SK-MEL-5 (cell line): ENCODE measurements around the gene TLR6. TPM values are rescaled to one million over a fixed set of nuclear protein-coding genes. Genes with fewer than 3 reads are reported as not detected.
"Not testable (repeated sequence)": the region's sequence is repeated elsewhere in the genome, so short reads cannot be mapped to it uniquely, and the experiment has no call there.

Source experiments
- DNase-seq: peaks from one replicate; pipeline ENCODE4 v3.0.0-alpha.2; 2016; ENCODE audit warnings: low read depth, low spot score
- in situ Hi-C: cut with HindIII; loops from 2 replicates; pipeline ENCODE4 v1.10.0; 2016; ENCODE audit warnings: low sequenced_read_pairs, high pct_unique_total_duplicates, low pct_unique_long_range_greater_than_20kb
- total RNA-seq: library from RNA; depleted of rRNA; stranded (reverse); fragments of >200 nt; shearing (Covaris generic); gene quantifications from 2 replicates; pipeline ENCODE4 v1.2.3, GENCODE V29; 2014

TLR6 gene
- total RNA-seq, 1 experiment from 2014 or later: 6.8 TPM

- in situ Hi-C loops: no loop called here
- no peak for DNase-seq
Observed at GRCh38 chr4:38837334-38837733, 19.3 kb downstream of the TLR6 start.

DNA sequence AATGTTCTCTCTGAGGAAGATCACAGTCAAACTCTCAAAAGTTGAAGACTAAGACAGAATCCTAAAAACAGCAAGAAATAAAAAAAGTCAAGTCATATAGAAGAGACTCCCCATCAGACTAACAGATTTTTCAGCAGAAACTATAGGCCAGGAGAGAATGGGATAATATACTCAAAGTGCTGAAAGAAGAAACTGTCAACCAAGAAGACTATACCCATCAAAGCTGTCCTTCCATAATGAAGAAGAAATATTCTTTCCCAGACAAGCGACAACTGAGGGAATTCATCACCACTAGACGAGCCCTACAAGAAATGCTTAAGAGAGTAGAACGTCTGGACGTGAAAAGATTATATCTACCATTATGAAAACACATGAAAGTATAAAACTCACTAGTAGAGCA is 22.0 kb downstream of the TLR6 start:
- no peak for DNase-seq
- in situ Hi-C loops: no loop called here

DNA sequence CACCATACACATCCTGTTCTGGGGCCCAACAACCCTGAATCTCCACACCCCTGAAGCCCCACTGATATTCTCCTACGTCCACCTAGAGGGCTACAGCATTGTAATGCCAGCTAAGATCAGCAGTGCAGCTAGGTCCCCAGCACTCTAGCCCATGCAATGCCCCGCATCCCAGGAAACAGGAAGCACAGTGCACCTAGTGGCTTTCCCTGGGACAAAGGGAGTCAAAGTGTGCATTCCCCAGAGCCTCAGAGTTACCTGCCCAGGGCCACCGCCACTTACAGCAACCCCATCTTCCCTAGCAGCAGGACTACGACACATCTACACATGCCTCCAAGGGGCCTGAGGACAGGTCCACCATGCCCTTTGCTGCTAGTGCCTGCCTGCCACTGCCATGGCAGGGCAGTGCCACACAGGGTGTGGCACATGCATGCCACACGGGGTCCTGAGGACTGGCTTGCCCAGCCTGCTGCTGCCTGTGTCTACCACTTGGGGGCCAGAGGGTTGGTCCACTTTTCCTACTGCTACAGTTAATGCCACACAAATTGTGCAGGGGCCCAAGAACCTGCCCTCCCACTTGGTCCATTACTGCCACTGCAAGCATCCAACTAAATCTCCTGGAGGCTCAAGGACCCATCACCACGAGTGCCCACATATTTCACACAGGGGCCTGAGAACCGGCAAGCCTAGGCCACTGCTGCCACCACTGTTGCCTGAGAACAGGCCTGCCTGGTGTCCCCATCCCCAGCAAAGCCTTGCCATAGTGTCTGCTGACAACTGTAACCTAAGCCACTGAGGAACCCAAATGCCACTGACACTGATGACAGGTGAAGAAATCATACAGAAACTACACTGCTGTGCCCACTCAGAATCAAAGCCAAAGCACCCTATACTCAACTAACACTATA is 23.7 kb downstream of the TLR6 start:
- DNase-seq: no peak
- in situ Hi-C loops: no loop called here

- no peak for DNase-seq
- in situ Hi-C loops: no loop called here
Observed at GRCh38 chr4:38832206-38832605, 24.4 kb downstream of the TLR6 start.

DNA sequence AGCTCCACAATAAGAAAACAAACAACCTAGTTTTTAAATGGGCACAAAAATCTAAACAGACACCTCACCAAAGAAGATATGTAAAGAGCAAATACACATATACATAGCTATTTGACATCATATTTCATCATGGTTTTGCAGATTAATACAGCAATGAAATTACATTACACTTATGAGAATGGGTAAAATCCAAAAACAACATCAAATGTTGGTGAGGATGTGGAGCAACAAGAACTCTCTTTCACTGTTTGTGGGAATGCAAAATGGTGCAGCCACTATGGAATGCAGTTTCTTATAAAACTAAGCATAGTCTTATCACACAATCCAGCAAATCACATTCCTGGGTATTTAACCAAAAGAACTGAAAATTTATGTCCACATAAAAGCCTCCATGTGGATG is 25.0 kb downstream of the TLR6 start:
- in situ Hi-C loops: no loop called here
- DNase-seq: no peak

- in situ Hi-C loops: no loop called here
- DNase-seq: peak; percentile 83
Observed at GRCh38 chr4:38829237-38829636, 27.4 kb downstream of the TLR6 start.

DNA sequence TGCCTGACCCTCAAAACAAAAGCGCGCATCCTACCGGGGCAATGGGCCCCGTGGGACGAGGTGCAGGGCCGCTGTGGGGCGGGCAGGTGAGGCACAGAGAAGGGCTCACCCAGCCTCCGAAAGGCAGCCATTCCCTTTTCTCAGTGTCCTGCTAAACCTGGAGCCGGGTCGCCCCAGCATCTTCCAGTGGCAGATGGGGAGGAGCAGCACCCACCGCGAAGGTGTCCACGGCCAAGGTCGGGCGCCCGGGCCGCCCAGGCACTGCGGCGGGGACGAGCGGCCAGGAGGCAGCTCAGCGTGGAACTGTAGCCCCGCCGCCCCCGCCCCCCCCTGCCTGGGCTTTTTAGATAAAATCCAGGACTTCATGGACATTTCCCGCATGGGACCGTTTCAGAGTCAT is 32.9 kb downstream of the TLR6 start:
- in situ Hi-C loops: no loop called here
- no peak for DNase-seq

DNA sequence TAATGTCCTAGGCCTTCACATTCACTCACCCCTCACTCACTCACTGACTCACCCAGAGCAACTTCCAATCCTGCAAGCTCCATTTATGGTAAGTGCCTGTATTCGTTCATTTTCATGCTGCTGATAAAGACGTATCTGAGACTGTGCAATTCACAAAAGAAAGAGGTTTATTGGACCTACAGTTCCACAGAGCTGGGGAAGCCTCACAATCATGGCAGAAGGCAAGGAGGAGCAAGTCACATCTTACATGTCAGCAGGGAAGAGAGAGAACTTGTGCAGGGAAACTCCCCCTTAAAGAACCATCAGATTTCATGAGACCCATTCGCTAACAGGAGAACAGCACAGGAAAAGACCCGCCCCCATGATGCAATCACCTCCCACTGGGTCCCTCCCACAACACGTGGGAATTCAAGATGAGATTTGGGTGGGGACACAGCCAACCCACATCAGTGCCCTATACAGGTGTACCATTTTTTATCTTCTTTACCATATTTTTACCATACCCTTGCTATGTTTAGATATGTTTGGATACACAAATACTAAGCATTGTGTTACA is 33.8 kb downstream of the TLR6 start:
- DNase-seq: no peak
- in situ Hi-C loops: no loop called here

DNA sequence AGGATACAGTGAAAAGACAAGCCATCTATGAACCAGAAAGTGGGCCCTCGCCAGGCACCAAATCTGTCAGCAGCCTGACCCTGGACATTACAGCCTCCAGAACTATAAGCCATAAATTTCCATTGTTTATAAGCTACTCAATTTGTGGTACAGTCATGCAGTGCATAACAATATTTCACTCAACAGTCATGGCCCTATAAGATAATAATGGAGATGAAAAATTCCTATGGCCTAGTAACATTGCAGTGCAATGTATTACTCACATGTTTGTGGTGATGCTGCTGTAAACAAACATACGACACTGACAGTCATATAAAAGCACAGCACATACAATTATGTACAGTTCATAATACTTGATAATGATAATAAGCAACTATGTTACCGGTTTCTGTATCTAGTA is 34.9 kb downstream of the TLR6 start:
- in situ Hi-C loops: no loop called here
- DNase-seq: no peak

- DNase-seq: peak; percentile 90
- in situ Hi-C loops: no loop called here
Observed at GRCh38 chr4:38820329-38821061, 36.1 kb downstream of the TLR6 start.

- peak; percentile 41 for DNase-seq
- in situ Hi-C loops: no loop called here
Observed at GRCh38 chr4:38819569-38819968, 37.0 kb downstream of the TLR6 start.

DNA sequence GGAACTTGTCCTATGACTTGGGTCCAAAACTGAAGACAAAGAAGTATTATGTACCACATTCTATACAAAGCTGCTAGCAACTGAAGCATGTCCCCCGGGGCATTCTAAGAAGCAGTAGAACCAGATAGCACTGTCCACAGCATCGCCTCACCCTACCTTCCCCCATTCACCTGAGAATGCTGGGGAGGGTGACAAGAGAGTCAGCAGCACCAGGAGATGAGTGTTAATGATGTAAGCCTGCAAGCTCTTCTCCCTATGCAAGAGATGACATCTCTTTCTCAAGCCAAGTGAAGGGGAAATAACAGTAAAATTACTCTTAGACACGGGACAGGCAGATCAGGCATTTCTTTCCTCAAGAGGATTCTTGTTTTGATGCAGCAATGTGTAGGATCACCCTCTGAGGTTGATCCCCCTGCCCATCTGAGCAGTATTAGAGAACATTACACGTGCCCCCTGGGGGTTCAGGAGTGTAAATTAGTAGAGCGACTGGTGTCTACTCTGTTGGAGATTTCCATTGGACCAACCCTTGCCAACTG is 38.1 kb downstream of the TLR6 start:
- peak; percentile 90 for DNase-seq

GRCh38 chr4:38815885-38816782 is 40.5 kb downstream of the TLR6 start:
- in situ Hi-C loops: no loop called here
- DNase-seq: peak; percentile 85

More for the DNA sequence above, 38.1 kb downstream of the TLR6 start:
- in situ Hi-C loops: no loop called here

GRCh38 chr4:38814386-38814785 is 42.2 kb downstream of the TLR6 start:
- in situ Hi-C loops: no loop called here
- no peak for DNase-seq

- in situ Hi-C loops: no loop called here
Observed at GRCh38 chr4:38811297-38811696, 45.3 kb downstream of the TLR6 start.

GRCh38 chr4:38807462-38807861 is 49.2 kb downstream of the TLR6 start:
- DNase-seq, in situ Hi-C loops: not testable (repeated sequence)

More at GRCh38 chr4:38811297-38811696, 45.3 kb downstream of the TLR6 start:
- no peak for DNase-seq

DNA sequence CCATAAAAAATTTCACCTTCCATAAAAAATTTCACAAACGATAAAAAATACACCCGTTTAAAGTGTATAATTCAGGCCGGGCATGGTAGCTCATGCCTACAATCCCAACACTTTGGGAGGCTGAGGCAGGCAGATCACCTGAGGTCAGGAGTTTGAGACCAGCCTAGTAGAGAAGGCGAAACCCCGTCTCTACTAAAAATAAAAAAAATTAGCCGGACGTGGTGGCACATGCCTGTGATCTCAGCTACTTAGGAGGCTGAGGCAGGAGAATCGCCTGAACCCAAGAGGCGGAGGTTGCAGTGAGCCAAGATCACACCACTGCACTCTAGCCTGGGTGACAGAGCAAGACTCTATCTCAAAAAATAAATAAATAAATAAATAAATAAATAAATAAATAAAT is 50.4 kb downstream of the TLR6 start:
- DNase-seq, in situ Hi-C loops: not testable (repeated sequence)
